WTC11 (cell line): ENCODE results near the gene CEP350. TPM values are rescaled to one million over a fixed set of nuclear protein-coding genes. Genes with fewer than 3 reads are reported as not detected.

Experiments used
- ATAC-seq: fragments of 200-7000 bp; cut with Tn5 transposase; 2 replicates; pipeline ENCODE4 v1.10.0; 2021; ENCODE audit warnings: mild to moderate bottlenecking, moderate library complexity
- CTCF ChIA-PET: fragments of 300-600 bp; sonication (Branson Sonifier 250); formaldehyde crosslinking; loops from one replicate; lab custom pipeline; 2021; ENCODE audit warnings: antibody characterized with exemption; lab: Charles Lee
- POLR2A ChIA-PET: fragments of 350-600 bp; sonication (Branson Sonifier 250); formaldehyde crosslinking; loops from one replicate; lab custom pipeline; 2021; ENCODE audit warnings: antibody characterized with exemption; lab: Charles Lee
- DNase-seq: peaks from one replicate; pipeline ENCODE4 v3.0.0; 2021; ENCODE audit warnings: low spot score
- H3K27ac Mint-ChIP-seq: 2 replicates; pipeline ENCODE4 v1.8.0; 2021; ENCODE audit warnings: mixed read lengths
- H3K27me3 Mint-ChIP-seq: 2 replicates; pipeline ENCODE4 v1.8.0; 2021; ENCODE audit warnings: low read depth, mild to moderate bottlenecking, moderate library complexity, mixed read lengths
- H3K36me3 Mint-ChIP-seq: 2 replicates; pipeline ENCODE4 v1.8.0; 2021; ENCODE audit warnings: mixed read lengths
- H3K4me1 Mint-ChIP-seq: 2 replicates; pipeline ENCODE4 v1.8.0; 2022; ENCODE audit warnings: mixed read lengths
- H3K4me3 Mint-ChIP-seq: 2 replicates; pipeline ENCODE4 v1.8.0; 2021; ENCODE audit warnings: mild to moderate bottlenecking, moderate library complexity, mixed read lengths
- H3K9me3 Mint-ChIP-seq: 2 replicates; pipeline ENCODE4 v1.8.0; 2021; ENCODE audit warnings: mixed read lengths
- EMX1 ChIP-seq: fragments of 250-450 bp; sonication (Bioruptor Pico); IDR thresholded peaks from 2 replicates; pipeline ENCODE4 v1.8.0; 2021; ENCODE audit warnings: mild to moderate bottlenecking
- HMGA2 ChIP-seq: fragments of 250-450 bp; sonication (Bioruptor Pico); IDR thresholded peaks from 2 replicates; pipeline ENCODE4 v1.4.0; 2021; ENCODE audit warnings: mild to moderate bottlenecking, moderate library complexity
- MYBL2 ChIP-seq: sonication (generic); formaldehyde crosslinking; IDR thresholded peaks from 2 replicates; pipeline ENCODE4 v1.8.1; 2023; ENCODE audit warnings: mild to moderate bottlenecking, moderate library complexity, missing genetic modification reagents
- NFATC4 ChIP-seq: fragments of 250-450 bp; sonication (Bioruptor Pico); IDR thresholded peaks from 2 replicates; pipeline ENCODE4 v1.9.0; 2021; ENCODE audit warnings: mild to moderate bottlenecking
- TEAD1 ChIP-seq: sonication (generic); formaldehyde crosslinking; IDR thresholded peaks from 2 replicates; pipeline ENCODE4 v1.8.0; 2022; ENCODE audit warnings: mild to moderate bottlenecking, missing genetic modification reagents
- ZNF317 ChIP-seq: sonication (generic); formaldehyde crosslinking; IDR thresholded peaks from 2 replicates; pipeline ENCODE4 v1.8.1; 2023; ENCODE audit warnings: low read depth, mild to moderate bottlenecking, moderate library complexity, missing genetic modification reagents, borderline replicate concordance
- total RNA-seq: library from RNA; stranded (reverse); gene quantifications from 3 replicates; pipeline ENCODE4 v1.2.3, GENCODE V29; 2021
- TF ChIP-seq, protein P1 (sequence below): sonication (generic); formaldehyde crosslinking; IDR thresholded peaks from 2 replicates; pipeline ENCODE4 v1.8.0; 2022; ENCODE audit warnings: mild to moderate bottlenecking, missing genetic modification reagents
- TF ChIP-seq, protein P2 (sequence below): fragments of 250-450 bp; sonication (Bioruptor Pico); IDR thresholded peaks from 2 replicates; pipeline ENCODE4 v1.9.0; 2021; ENCODE audit warnings: mild to moderate bottlenecking
- TF ChIP-seq, protein P3 (sequence below): sonication (generic); formaldehyde crosslinking; IDR thresholded peaks from 2 replicates; pipeline ENCODE4 v1.8.1; 2023; ENCODE audit warnings: mild to moderate bottlenecking, moderate library complexity, missing genetic modification reagents
- TF ChIP-seq, protein P4 (sequence below): sonication (generic); formaldehyde crosslinking; IDR thresholded peaks from 2 replicates; pipeline ENCODE4 v1.8.0; 2022; ENCODE audit warnings: missing genetic modification reagents
- TF ChIP-seq, protein P5 (sequence below): sonication (generic); formaldehyde crosslinking; conservative IDR thresholded peaks from 2 replicates; pipeline ENCODE4 v1.8.1; 2023; ENCODE audit warnings: mild to moderate bottlenecking, low read depth, missing genetic modification reagents, moderate library complexity
- TF ChIP-seq, protein P6 (sequence below): sonication (generic); formaldehyde crosslinking; IDR thresholded peaks from 2 replicates; pipeline ENCODE4 v1.8.1; 2022; ENCODE audit warnings: low read depth, mild to moderate bottlenecking, moderate library complexity, missing genetic modification reagents, borderline replicate concordance
- TF ChIP-seq, protein P7 (sequence below): sonication (generic); formaldehyde crosslinking; IDR thresholded peaks from 2 replicates; pipeline ENCODE4 v1.8.1; 2023; ENCODE audit warnings: mild to moderate bottlenecking, missing genetic modification reagents
- TF ChIP-seq, protein P8 (sequence below): sonication (generic); formaldehyde crosslinking; IDR thresholded peaks from 2 replicates; pipeline ENCODE4 v1.8.1; 2022; ENCODE audit warnings: mild to moderate bottlenecking, moderate library complexity, missing genetic modification reagents
- TF ChIP-seq, protein P9 (sequence below): sonication (generic); formaldehyde crosslinking; IDR thresholded peaks from 2 replicates; pipeline ENCODE4 v1.8.1; 2022; ENCODE audit warnings: mild to moderate bottlenecking, missing genetic modification reagents, moderate library complexity, borderline replicate concordance

Gene CEP350
- total RNA-seq, 1 experiment from 2014 or later = 34.2 TPM

DNA sequence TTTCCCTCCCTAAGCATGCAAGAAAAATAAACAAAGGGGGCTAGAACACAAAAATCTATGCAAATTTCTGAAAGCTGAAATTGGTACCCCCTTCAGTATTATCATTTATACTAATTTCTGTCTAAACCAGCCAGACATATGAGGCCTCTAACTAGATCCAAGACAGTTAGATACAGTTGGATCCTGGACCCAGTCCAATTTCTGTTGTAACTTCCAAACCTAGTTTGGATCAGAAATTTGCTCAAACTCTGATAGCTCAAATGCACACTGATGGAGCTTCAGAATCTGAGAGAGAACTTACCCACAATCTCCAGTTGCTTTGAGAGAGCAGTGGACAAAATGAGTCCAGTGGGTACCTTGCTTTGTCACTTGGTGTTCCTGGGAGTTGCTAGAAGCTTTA, 11.9 kb downstream of the CEP350 start (continued):
- no peak for TF ChIP-seq ZNF317
- no peak for TF ChIP-seq MYBL2 (CRISPR knock-in tag)
- TF ChIP-seq, protein P1, sequence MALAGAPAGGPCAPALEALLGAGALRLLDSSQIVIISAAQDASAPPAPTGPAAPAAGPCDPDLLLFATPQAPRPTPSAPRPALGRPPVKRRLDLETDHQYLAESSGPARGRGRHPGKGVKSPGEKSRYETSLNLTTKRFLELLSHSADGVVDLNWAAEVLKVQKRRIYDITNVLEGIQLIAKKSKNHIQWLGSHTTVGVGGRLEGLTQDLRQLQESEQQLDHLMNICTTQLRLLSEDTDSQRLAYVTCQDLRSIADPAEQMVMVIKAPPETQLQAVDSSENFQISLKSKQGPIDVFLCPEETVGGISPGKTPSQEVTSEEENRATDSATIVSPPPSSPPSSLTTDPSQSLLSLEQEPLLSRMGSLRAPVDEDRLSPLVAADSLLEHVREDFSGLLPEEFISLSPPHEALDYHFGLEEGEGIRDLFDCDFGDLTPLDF (CRISPR knock-in tag) = no peak
- TF ChIP-seq, protein P2, sequence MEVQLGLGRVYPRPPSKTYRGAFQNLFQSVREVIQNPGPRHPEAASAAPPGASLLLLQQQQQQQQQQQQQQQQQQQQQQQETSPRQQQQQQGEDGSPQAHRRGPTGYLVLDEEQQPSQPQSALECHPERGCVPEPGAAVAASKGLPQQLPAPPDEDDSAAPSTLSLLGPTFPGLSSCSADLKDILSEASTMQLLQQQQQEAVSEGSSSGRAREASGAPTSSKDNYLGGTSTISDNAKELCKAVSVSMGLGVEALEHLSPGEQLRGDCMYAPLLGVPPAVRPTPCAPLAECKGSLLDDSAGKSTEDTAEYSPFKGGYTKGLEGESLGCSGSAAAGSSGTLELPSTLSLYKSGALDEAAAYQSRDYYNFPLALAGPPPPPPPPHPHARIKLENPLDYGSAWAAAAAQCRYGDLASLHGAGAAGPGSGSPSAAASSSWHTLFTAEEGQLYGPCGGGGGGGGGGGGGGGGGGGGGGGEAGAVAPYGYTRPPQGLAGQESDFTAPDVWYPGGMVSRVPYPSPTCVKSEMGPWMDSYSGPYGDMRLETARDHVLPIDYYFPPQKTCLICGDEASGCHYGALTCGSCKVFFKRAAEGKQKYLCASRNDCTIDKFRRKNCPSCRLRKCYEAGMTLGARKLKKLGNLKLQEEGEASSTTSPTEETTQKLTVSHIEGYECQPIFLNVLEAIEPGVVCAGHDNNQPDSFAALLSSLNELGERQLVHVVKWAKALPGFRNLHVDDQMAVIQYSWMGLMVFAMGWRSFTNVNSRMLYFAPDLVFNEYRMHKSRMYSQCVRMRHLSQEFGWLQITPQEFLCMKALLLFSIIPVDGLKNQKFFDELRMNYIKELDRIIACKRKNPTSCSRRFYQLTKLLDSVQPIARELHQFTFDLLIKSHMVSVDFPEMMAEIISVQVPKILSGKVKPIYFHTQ (CRISPR knock-in tag) = no peak

DNA sequence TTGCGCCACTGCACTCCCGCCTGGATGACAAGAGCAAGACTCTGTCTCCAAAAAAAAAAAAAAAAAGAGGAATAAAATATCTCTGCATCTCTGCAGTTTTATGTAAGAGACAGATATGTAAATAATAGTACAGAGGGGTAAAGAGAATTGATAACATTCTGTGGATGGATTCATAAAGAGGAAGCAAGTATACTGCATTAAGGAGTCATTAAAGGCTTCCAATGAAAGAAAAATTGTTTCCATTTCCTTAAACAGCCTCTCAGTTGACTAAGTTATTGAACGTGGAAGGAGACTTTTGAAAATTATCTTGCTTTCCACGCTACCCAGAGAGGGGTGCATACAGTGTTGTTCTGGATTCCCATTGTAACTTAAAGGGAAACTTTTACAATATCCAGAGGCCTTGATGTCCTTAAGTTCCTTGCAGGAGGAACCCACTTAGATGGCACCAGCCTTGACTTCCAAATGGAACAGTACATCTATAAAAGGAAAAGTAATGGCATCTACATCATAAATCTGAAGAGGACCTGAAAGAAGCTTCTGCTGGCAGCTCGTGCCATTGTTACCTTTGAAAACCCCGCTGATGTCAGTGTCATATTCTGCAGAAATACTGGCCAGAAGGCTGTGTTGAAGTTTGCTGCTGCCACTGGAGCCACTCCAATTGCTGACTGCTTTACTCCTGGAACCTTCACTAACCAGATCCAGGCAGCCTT, 13.8 kb downstream of the CEP350 start:
- peaks cover 23% of the 10 kb centered on the region for H3K4me1 Mint-ChIP-seq
- no peaks in the 10 kb centered on the region for H3K36me3 Mint-ChIP-seq
- DNase-seq (no peak), ATAC-seq (no peak)
- ChIA-PET CTCF (interaction anchor here (0.7 to 1.7 kb wide), 2 partner anchors 54 to 200 kb away, joined by 3 read pairs; no protein-coding TSS in a partner anchor), POLR2A (no interaction called here)
- no peak overlapping the region for H3K27ac Mint-ChIP-seq
- H3K9me3 Mint-ChIP-seq = no peaks in the 10 kb centered on the region
- H3K4me3 Mint-ChIP-seq = no peak overlapping the region
- no peaks in the 10 kb centered on the region for H3K27me3 Mint-ChIP-seq
- TF ChIP-seq HMGA2 (CRISPR knock-in tag) (no peak), NFATC4 (CRISPR knock-in tag) (no peak), TEAD1 (no peak), EMX1 (no peak)
- TF ChIP-seq, protein P3, sequence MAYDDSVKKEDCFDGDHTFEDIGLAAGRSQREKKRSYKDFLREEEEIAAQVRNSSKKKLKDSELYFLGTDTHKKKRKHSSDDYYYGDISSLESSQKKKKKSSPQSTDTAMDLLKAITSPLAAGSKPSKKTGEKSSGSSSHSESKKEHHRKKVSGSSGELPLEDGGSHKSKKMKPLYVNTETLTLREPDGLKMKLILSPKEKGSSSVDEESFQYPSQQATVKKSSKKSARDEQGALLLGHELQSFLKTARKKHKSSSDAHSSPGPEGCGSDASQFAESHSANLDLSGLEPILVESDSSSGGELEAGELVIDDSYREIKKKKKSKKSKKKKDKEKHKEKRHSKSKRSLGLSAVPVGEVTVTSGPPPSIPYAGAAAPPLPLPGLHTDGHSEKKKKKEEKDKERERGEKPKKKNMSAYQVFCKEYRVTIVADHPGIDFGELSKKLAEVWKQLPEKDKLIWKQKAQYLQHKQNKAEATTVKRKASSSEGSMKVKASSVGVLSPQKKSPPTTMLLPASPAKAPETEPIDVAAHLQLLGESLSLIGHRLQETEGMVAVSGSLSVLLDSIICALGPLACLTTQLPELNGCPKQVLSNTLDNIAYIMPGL (CRISPR knock-in tag) = no peak
- TF ChIP-seq, protein P4, sequence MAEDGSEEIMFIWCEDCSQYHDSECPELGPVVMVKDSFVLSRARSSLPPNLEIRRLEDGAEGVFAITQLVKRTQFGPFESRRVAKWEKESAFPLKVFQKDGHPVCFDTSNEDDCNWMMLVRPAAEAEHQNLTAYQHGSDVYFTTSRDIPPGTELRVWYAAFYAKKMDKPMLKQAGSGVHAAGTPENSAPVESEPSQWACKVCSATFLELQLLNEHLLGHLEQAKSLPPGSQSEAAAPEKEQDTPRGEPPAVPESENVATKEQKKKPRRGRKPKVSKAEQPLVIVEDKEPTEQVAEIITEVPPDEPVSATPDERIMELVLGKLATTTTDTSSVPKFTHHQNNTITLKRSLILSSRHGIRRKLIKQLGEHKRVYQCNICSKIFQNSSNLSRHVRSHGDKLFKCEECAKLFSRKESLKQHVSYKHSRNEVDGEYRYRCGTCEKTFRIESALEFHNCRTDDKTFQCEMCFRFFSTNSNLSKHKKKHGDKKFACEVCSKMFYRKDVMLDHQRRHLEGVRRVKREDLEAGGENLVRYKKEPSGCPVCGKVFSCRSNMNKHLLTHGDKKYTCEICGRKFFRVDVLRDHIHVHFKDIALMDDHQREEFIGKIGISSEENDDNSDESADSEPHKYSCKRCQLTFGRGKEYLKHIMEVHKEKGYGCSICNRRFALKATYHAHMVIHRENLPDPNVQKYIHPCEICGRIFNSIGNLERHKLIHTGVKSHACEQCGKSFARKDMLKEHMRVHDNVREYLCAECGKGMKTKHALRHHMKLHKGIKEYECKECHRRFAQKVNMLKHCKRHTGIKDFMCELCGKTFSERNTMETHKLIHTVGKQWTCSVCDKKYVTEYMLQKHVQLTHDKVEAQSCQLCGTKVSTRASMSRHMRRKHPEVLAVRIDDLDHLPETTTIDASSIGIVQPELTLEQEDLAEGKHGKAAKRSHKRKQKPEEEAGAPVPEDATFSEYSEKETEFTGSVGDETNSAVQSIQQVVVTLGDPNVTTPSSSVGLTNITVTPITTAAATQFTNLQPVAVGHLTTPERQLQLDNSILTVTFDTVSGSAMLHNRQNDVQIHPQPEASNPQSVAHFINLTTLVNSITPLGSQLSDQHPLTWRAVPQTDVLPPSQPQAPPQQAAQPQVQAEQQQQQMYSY (CRISPR knock-in tag) = no peak
- TF ChIP-seq, protein P5, sequence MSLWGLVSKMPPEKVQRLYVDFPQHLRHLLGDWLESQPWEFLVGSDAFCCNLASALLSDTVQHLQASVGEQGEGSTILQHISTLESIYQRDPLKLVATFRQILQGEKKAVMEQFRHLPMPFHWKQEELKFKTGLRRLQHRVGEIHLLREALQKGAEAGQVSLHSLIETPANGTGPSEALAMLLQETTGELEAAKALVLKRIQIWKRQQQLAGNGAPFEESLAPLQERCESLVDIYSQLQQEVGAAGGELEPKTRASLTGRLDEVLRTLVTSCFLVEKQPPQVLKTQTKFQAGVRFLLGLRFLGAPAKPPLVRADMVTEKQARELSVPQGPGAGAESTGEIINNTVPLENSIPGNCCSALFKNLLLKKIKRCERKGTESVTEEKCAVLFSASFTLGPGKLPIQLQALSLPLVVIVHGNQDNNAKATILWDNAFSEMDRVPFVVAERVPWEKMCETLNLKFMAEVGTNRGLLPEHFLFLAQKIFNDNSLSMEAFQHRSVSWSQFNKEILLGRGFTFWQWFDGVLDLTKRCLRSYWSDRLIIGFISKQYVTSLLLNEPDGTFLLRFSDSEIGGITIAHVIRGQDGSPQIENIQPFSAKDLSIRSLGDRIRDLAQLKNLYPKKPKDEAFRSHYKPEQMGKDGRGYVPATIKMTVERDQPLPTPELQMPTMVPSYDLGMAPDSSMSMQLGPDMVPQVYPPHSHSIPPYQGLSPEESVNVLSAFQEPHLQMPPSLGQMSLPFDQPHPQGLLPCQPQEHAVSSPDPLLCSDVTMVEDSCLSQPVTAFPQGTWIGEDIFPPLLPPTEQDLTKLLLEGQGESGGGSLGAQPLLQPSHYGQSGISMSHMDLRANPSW (CRISPR knock-in tag) = no peak
- TF ChIP-seq, protein P6, sequence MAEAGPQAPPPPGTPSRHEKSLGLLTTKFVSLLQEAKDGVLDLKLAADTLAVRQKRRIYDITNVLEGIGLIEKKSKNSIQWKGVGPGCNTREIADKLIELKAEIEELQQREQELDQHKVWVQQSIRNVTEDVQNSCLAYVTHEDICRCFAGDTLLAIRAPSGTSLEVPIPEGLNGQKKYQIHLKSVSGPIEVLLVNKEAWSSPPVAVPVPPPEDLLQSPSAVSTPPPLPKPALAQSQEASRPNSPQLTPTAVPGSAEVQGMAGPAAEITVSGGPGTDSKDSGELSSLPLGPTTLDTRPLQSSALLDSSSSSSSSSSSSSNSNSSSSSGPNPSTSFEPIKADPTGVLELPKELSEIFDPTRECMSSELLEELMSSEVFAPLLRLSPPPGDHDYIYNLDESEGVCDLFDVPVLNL = no peak
- TF ChIP-seq, protein P7, sequence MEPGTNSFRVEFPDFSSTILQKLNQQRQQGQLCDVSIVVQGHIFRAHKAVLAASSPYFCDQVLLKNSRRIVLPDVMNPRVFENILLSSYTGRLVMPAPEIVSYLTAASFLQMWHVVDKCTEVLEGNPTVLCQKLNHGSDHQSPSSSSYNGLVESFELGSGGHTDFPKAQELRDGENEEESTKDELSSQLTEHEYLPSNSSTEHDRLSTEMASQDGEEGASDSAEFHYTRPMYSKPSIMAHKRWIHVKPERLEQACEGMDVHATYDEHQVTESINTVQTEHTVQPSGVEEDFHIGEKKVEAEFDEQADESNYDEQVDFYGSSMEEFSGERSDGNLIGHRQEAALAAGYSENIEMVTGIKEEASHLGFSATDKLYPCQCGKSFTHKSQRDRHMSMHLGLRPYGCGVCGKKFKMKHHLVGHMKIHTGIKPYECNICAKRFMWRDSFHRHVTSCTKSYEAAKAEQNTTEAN = no peak
- TF ChIP-seq, protein P8, sequence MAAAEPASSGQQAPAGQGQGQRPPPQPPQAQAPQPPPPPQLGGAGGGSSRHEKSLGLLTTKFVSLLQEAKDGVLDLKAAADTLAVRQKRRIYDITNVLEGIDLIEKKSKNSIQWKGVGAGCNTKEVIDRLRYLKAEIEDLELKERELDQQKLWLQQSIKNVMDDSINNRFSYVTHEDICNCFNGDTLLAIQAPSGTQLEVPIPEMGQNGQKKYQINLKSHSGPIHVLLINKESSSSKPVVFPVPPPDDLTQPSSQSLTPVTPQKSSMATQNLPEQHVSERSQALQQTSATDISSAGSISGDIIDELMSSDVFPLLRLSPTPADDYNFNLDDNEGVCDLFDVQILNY = no peak
- TF ChIP-seq, protein P9, sequence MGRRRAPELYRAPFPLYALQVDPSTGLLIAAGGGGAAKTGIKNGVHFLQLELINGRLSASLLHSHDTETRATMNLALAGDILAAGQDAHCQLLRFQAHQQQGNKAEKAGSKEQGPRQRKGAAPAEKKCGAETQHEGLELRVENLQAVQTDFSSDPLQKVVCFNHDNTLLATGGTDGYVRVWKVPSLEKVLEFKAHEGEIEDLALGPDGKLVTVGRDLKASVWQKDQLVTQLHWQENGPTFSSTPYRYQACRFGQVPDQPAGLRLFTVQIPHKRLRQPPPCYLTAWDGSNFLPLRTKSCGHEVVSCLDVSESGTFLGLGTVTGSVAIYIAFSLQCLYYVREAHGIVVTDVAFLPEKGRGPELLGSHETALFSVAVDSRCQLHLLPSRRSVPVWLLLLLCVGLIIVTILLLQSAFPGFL (CRISPR knock-in tag) = no peak
